Measurements from ENCODE around the gene DNAJC8. TPM values are rescaled to one million over a fixed set of nuclear protein-coding genes. Genes with fewer than 3 reads are reported as not detected.

DNAJC8 gene
- polyA plus RNA-seq, 1 donor: 71.5 TPM

- no peak for DNase-seq
Measured at GRCh38 chr1:28170001-28170596, 62.7 kb downstream of the DNAJC8 start.

GRCh38 chr1:28163496-28164161 is 69.2 kb downstream of the DNAJC8 start:
- DNase-seq: no peak

- no peak for DNase-seq
Measured at GRCh38 chr1:28162151-28162550, 70.7 kb downstream of the DNAJC8 start.

- no peak for DNase-seq
Measured at GRCh38 chr1:28161751-28162150, 71.1 kb downstream of the DNAJC8 start.

GRCh38 chr1:28160782-28161266 is 72.0 kb downstream of the DNAJC8 start:
- no peak for DNase-seq

GRCh38 chr1:28159680-28160079 is 73.1 kb downstream of the DNAJC8 start:
- DNase-seq: no peak

- no peak for DNase-seq
Measured at GRCh38 chr1:28159243-28159642, 73.6 kb downstream of the DNAJC8 start.

- no peak for DNase-seq
Measured at GRCh38 chr1:28157894-28158293, 74.9 kb downstream of the DNAJC8 start.

- no peak for DNase-seq
Measured at GRCh38 chr1:28156821-28157220, 76.0 kb downstream of the DNAJC8 start.

GRCh38 chr1:28155628-28156027 is 77.2 kb downstream of the DNAJC8 start:
- DNase-seq: no peak

- DNase-seq: no peak
Measured at GRCh38 chr1:28154078-28154594, 78.7 kb downstream of the DNAJC8 start.

Other genes with a start within 250 kb of the DNAJC8 start
- gene EYA3, start 144.4 kb downstream of the DNAJC8 start, polyA plus RNA-seq (ENCODE audit: insufficient read length): 20.4 TPM
- gene PTAFR, start 56.3 kb downstream of the DNAJC8 start, polyA plus RNA-seq (ENCODE audit: insufficient read length): 2.8 TPM
- 86.6 TPM for gene ATP5IF1, start 3.1 kb upstream of the DNAJC8 start, polyA plus RNA-seq (ENCODE audit: insufficient read length)
- 3.9 TPM for gene SESN2, start 26.5 kb upstream of the DNAJC8 start, polyA plus RNA-seq (ENCODE audit: insufficient read length)
- 11.4 TPM for gene MED18, start 96.0 kb upstream of the DNAJC8 start, polyA plus RNA-seq (ENCODE audit: insufficient read length)
- gene PHACTR4, start 136.7 kb upstream of the DNAJC8 start, polyA plus RNA-seq (ENCODE audit: insufficient read length): 30.0 TPM